NCI-H2227 (cell line): ENCODE results near the gene FOXJ1.

Experiments
- DNase-seq: peaks from one replicate; lab custom pipeline; 2025; ENCODE audit not compliant: unreplicated experiment; lab: John Stamatoyannopoulos, UW

The FOXJ1 gene

GRCh38 chr17:76092526-76093413, 48.3 kb downstream of the FOXJ1 start:
- no peak for DNase-seq

GRCh38 chr17:76091526-76092286, 49.3 kb downstream of the FOXJ1 start:
- DNase-seq: no peak

- no peak for DNase-seq
Observed at GRCh38 chr17:76090517-76091129, 50.4 kb downstream of the FOXJ1 start.

GRCh38 chr17:76089680-76090516, 51.1 kb downstream of the FOXJ1 start:
- DNase-seq: no peak

- DNase-seq: no peak
Observed at GRCh38 chr17:76088868-76089576, 52.0 kb downstream of the FOXJ1 start.

- no peak for DNase-seq
Observed at GRCh38 chr17:76088041-76088867, 52.8 kb downstream of the FOXJ1 start.

- DNase-seq: no peak
Observed at GRCh38 chr17:76087531-76087930, 53.5 kb downstream of the FOXJ1 start.

GRCh38 chr17:76086384-76086783, 54.7 kb downstream of the FOXJ1 start:
- DNase-seq: no peak
